ENCODE results near the gene GTF2F1. TPM values are rescaled to one million over a fixed set of nuclear protein-coding genes. Genes with fewer than 3 reads are reported as not detected.

GTF2F1 gene
- total RNA-seq, 1 experiment from 2014 or later: 67.2 TPM

DNA sequence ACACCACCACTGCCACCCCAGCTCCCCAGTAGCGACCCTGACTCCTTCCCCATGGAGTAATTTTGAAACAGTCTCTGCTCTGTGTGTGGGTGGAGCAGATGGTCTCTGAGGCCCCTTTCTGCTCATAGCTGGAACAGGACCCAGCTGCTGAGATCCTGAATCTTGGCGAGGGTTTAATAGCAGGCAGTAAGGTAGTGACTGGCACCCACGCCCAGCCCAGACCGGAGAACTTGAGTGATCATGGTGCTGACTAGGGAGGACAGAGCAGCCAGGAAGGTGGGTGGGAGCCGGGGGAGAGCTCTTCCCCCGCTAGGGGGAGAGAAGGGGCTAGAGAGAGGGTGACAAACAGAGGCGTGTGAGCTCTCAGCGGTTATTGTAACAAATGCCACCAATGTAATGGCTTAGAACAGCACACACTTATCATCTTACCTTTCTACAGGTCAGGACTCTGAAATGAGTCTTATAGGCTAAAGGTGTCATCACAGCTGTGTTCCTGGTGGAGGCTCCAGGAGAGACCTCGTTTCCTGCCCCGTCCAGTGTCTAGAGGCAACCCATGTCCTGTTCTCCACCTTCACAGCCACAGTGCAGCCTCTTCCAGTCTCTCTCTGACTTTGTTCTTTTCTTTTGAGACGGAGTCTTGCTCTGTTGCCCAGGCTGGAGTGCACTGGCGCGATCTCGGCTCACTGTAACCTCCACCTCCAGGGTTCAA is 52.3 kb downstream of the GTF2F1 start:
- Histone ChIP-seq H2BK20ac (ENCODE audit: low read depth, low read length, poor library complexity, severe bottlenecking) (no peak overlapping the region), H3K18ac (ENCODE audit: insufficient read length, low read depth, low read length) (peak overlapping the region; percentile 30), H4K91ac (ENCODE audit: insufficient read length, low read depth, low read length) (no peak overlapping the region), H2AK5ac (ENCODE audit: insufficient read length, low read length) (no peak overlapping the region), H2BK12ac (ENCODE audit: insufficient read length, low read depth, low read length) (no peak overlapping the region), H3K27me3 (ENCODE audit: insufficient read depth, low read length) (no peaks in the 10 kb centered on the region), H3T11ph (ENCODE audit: low read length) (no peak overlapping the region), H4K20me1 (ENCODE audit: control insufficient read depth, insufficient read depth, insufficient read length) (no peaks in the 10 kb centered on the region), H4K5ac (ENCODE audit: insufficient read length, low read depth, low read length) (no peak overlapping the region), H3K79me1 (ENCODE audit: insufficient read depth, low read depth, low read length, poor library complexity, severe bottlenecking) (no peaks in the 10 kb centered on the region), H3K14ac (ENCODE audit: insufficient read depth, low read length) (peak overlapping the region; percentile 27; the same call in 1 of the 2 replicates), H2BK15ac (ENCODE audit: low read depth, low read length) (no peak overlapping the region), H3K23ac (ENCODE audit: insufficient read length, low read depth, low read length) (no peak overlapping the region), H2AFZ (ENCODE audit: low read length) (no peak overlapping the region), H3K9ac (ENCODE audit: extremely low read depth, insufficient read length, low read length) (no peak overlapping the region), H3K56ac (ENCODE audit: insufficient read length, low read depth, low read length) (no peak overlapping the region), H2BK120ac (ENCODE audit: low read depth, low read length, poor library complexity, severe bottlenecking) (no peak overlapping the region), H3K4ac (ENCODE audit: low read depth, low read length) (no peak overlapping the region), H3K4me1 (ENCODE audit: insufficient read depth, low read length) (no peaks in the 10 kb centered on the region), H4K8ac (replicated peaks; ENCODE audit: insufficient read length, low read depth, low read length) (no peak overlapping the region), H3K9me3 (ENCODE audit: control insufficient read depth, low read depth, low read length) (no peaks in the 10 kb centered on the region), H3K27ac (ENCODE audit: insufficient read length, low read depth, low read length) (no peak overlapping the region), H2BK5ac (ENCODE audit: insufficient read length, low read length) (no peak overlapping the region), H3K79me2 (ENCODE audit: insufficient read depth, low read length) (no peaks in the 10 kb centered on the region), H3K23me2 (ENCODE audit: insufficient read length, low read depth, low read length, poor library complexity, severe bottlenecking) (no peaks in the 10 kb centered on the region), H3K4me2 (ENCODE audit: insufficient read depth, insufficient read length, low read length) (no peak overlapping the region)
- TF ChIP-seq, protein P1, sequence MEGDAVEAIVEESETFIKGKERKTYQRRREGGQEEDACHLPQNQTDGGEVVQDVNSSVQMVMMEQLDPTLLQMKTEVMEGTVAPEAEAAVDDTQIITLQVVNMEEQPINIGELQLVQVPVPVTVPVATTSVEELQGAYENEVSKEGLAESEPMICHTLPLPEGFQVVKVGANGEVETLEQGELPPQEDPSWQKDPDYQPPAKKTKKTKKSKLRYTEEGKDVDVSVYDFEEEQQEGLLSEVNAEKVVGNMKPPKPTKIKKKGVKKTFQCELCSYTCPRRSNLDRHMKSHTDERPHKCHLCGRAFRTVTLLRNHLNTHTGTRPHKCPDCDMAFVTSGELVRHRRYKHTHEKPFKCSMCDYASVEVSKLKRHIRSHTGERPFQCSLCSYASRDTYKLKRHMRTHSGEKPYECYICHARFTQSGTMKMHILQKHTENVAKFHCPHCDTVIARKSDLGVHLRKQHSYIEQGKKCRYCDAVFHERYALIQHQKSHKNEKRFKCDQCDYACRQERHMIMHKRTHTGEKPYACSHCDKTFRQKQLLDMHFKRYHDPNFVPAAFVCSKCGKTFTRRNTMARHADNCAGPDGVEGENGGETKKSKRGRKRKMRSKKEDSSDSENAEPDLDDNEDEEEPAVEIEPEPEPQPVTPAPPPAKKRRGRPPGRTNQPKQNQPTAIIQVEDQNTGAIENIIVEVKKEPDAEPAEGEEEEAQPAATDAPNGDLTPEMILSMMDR (conservative IDR thresholded peaks at IDR 0.05): peak; percentile 47; the same call in 2 of the 3 replicates
- Mint-ChIP-seq H3K4me3 (no peak overlapping the region), H3K36me3 (ENCODE audit: insufficient read depth in 1 of 3, low read depth in 3 of 3) (no peaks in the 10 kb centered on the region; a peak in 1 of 7 replicates), H3K9me3 (peaks cover 6 to 35% of the 10 kb centered on the region in 2 experiments; a peak in 4 of 5 replicates), H3K27ac (no peak overlapping the region), H3K4me1 (no peaks in the 10 kb centered on the region), H3K27me3 (ENCODE audit: low read depth) (peaks cover 5% of the 10 kb centered on the region; the same call in 1 of the 2 replicates)
- peak; percentile 45 for DNase-seq
- WGBS (ENCODE audit: extremely low coverage, insufficient read length, low lambda C conversion rate): no CpG with 5 or more reads among the region's 14 CpGs
